NCI-H2029 treated with DMSO at 0.1 percent for 48 hours (cell line): Measurements from ENCODE around the gene LTBP2.

Source experiments
- DNase-seq: peaks from one replicate; lab custom pipeline; 2025; lab: John Stamatoyannopoulos, UW

The LTBP2 gene

DNA sequence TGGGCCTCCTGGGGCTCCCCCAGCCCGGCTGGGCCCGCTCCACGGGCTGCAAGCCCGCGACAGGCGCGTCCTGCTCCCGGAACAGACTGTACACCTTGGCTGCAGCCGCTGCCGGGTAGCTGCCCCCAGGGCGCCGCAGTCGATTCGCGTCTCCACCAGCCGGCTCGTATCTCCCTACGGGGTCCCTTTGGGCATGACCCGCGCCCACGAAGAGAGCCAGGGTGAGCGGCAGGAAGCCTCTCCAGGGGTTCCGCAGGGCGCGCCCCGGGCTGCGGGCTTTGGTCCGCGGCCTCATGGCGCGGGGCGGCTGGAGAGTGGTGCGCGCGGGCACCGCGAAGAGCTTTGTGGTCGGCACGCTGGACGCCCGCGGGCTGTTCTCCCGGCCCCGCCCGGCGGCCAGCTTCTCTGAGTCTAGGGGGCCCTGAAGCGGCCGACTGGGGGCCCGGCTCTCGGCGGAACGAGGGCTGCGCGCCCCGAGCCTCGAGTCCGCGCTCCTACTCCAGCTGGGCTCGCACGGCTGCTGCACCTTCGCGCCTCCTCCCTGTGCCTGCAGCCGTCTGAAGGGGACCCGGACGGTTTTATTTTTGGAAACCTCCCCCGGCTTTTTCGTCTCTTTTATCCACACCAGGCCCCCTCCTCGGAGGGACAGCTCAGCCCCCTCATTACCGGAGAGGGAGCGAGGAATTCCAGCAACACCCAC is at the start of gene LTBP2:
Gene LTBP2 (minus strand): TSS at position 588 of the 700 bp plus-strand sequence. CDS start 293 bp downstream, at position 295.
- DNase-seq, result no peak

DNA sequence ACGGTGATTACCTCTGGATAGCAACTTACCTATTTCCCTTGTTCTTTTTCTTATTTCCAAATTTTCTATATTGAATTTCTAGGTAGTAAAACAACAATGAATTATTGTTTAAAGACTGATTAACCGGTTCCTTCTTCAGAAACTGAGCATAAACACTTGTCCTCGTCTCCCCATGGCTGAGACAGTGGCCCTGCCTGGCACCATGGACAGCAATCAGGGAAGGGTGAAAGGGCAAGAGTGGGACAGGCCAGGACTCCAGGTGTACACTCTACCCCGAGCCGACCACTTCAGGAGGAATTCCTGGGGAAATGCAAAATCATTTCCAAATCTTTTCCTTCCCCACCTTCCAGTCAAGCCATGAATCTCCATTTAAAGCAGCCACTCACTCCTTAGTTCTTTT is 48.8 kb upstream of the LTBP2 start:
- DNase-seq, result no peak

DNA sequence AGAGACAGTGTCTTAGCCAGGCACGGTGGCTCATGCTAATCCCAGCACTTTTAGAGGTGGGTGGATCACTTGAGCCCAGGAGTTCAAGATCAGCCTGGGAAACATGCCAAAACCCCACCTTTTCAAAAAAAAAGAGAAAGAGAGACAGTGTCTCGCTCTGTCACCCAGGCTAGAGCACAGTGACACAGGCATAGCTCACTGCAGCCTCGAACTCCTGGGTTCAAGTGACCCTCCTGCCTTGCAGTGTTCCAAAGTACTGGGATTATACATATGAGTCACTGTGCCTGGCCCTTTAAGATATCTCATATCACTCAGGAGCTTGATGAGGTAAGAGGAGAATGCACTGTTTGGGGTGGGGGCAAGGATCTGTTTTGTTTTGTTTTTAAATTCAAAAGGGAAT is 48.1 kb upstream of the LTBP2 start:
- no peak for DNase-seq

DNA sequence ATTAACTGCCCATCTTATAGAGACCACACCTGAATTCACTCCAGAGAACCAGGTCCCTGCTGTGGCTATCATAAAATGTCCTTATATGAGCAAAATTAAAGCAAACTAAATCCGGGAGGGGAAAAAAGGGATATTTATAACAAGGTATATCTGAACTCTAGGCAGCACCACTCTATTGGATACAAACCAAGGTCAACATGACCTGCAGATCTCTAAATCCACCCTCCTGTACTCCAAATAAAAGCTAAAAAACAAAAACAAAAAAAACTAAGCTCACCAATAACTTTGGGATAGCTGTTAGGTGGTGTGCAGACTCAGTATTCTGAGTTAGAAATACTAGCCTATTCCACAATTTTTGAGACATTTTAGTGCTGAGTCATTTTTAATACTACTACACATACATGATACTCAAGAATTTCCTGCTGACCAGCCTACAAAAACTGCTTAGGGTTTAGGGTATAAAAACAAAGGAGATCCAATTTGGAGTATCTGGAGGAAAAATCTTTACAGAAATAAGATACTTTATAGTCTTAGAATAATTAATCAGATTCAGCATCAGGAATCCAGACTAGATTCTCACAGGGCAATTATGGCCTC is 46.6 kb upstream of the LTBP2 start:
- DNase-seq, result no peak

DNA sequence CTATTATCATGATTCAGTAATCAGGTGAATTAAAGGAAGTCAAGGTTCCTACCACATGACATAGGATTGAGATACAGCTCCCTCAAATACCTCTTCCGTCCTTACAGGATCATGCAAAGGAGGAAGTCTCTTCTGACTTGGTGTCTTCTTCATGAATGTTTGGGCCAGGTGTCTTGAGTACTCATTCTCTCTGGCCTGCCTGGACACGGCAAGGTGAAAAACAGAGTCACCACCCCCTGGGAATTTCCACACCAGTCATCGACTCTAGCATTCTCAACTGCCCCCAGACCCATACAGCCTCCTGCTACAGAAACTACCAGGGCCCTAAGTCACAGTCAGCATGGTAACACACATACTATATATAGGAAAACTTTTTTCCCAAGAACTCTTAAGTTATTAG is 44.9 kb upstream of the LTBP2 start:
- DNase-seq, result no peak

DNA sequence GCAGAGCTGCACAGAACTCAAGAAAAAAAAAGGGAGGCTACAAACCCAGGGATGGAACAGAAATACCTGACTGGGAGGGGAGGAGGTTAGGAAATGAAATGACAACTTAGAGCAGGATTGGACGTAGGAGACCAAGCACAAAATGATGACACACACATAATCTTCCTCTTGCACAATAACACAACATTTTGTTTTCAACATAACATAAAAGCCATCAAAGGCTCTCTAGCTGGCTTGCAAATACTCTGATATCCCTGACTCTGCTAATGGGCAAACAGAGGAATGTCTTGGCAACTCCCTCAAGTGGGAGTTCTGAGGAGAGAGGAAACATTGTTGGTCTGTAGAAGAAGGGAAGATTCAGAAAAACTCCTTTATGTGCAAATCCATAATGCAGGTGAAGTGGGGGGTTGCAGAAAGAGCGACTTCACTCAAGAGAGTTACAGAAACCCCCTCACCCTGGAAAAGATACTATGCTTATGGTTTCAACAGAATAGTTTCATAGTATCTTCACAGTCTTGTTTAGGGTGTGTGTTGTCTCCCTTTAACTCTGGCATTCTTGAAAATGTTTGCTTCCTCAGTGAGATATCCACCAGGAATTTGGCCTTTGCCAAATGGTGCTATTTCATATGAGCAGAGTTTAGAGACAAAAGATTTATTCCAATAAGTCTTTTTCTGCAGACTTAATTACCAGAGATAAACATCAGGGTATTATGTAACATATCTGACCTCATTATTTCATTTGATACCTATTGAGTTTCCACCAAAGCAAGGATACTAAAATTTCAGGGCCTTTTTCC is 43.8 kb upstream of the LTBP2 start:
- no peak for DNase-seq

DNA sequence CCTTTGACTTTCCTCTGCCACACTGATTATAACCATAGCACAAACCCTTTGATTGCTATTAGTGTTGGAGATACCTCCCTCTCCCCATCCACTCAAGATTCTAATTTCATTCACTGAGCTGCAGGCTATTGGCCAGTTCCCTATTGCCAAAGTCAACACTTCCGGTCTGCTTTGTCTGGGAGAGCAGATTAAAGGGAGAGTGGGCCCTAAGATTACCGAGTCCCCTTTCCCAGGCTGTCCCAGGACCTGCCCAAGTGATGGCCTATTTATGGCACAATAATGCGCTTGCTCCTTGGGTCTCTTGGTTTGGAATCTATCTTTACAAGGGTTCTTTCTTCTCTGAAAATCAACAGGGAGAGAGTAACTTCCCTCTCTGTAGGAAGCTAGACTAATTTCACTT is 42.9 kb upstream of the LTBP2 start:
- DNase-seq, result no peak

DNA sequence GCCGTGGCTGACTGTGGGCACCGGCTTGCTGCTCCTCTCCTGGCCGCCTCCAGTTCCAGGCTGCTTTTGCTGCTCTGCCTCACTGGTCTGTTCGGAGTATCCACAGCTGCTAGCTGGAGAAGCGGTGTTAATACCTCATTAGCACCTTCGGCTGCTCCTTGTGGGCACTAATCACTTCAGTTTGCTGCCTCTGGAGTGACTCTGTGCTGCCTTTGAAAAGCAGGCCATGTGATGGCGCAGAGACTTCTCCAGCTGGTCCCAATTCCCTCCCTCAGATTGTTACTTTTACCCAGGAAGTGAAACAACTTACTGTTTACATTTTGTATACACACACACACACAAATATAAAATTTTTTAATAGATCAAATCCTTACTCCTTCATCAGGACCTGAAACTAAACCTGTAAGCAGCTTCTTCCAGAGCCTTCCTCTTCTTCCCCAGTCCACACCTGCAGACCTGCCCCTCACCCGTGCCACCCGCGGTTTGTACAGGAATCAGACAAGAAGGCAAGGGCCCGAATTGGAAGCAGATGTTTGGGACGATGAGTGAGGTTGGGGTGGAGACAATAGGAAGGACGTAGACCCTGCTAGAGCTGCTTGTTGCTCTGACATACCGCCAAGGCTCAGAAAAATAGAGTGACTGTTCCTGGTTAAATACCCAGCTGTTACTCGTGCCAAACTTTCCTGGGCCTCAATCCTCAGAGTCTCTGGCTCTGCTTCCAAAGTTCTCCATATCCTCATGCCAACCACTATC is 41.5 kb upstream of the LTBP2 start:
- no peak for DNase-seq

DNA sequence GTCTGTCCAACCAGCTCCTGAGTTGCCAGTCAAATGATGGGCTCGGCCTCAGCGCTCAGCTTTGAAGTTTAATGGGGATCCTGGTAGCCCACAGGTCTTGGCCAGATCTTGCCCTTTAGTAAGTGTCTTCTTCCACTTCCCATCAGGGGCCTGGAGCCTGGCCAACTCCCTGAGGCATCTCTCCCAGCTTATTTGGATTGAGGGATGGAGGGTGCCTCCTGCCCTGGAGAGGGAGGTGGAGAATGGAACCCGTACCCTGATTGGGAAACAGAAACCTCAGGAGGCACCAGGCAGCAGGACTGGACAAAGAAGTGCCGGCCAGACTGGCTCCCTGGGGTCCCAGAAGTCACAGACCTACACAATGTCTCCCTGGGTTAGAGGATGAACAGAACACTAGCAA is 40.5 kb upstream of the LTBP2 start:
- DNase-seq, result no peak

DNA sequence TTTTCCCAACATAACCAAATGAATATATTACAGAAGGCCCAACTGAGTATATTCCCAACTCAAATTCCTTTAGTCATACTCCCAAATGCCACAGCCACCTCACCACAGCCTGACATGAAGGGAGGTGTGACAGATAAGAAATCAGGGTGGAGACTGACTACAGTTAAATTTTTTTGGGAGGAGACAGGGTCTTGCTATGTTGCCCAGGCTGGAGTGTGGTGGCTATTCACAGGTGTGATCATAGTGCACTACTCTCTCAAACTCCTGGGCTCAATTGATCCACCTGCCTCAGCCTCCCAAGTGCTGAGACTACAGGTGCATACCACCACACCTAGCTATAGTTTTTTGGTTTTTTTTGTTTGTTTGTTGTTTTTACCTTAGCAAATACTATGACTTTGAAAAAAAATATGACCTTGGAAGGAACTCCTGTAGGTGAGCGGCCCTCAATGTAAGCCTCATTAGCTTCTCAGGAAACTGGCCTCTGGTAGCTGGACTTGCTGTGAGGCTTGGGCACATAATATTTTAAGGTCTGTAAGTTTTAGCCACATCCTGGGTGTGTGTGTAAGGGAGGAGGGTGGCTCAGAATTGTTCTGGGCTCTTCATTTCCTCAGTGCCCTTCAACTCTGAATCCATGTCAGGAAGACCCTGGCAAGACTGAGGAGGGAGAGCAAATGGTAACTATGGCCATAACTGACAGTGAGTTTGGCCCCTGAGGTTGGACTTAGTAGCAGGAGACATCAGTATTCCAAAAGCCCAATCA is 39.1 kb upstream of the LTBP2 start:
- DNase-seq, result no peak

DNA sequence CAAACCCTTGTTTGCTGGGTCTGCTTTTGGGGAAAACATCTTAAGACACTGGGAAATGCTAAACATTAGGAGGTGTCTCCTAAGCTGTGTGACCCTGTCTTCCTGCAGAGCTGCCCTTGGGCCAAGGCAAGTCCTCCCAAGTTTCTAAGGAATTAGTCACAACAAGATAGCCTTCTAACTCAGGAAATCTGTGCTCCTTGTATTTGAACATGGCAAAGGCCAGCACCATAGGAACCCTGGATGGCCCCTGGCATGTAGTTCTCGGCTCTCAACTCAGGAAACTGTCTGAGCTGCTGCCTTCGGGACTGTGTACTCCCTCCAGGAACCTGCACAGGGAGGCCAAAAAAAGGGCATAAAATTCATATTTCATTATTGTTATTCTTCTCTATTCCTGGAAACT is 37.6 kb upstream of the LTBP2 start:
- DNase-seq, result no peak

DNA sequence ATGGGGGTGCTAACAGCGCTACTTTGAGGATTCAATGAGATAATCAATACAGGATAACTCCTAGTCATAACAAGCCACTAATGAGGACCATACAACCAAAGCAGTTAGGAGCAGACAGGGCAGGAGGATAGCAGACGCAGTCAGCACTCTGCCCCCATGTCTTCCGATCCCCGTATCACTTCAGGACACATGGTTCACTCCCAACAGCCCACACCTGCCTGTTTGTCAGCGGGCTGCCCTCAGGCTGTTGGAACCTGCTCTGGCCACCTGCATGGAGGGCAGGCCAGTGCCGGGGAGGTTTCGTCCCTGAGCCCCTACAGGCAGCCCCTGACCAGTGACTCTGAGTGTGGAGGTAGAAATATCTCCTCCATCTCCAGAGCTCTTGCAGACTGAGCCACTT is 37.1 kb upstream of the LTBP2 start:
- DNase-seq, result no peak

DNA sequence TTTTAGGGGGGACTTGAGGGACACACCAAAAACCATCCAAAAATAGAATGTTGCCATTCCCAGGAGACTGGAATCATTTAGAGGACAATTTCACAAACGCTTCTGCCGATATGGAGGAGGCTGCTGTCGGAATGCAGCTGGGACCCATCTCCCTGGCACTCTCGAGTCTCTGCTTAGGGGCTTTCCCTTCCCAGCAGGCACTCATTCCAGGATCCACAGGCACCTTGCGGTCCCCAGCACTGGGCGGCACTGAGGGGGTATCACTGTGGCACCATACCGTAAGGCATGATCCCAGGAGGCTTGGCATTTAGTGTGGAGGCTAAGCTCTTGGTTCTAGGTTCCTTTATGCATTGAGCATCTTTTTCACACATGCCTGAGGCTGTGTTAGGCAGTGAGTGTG is 36.6 kb upstream of the LTBP2 start:
- no peak for DNase-seq

DNA sequence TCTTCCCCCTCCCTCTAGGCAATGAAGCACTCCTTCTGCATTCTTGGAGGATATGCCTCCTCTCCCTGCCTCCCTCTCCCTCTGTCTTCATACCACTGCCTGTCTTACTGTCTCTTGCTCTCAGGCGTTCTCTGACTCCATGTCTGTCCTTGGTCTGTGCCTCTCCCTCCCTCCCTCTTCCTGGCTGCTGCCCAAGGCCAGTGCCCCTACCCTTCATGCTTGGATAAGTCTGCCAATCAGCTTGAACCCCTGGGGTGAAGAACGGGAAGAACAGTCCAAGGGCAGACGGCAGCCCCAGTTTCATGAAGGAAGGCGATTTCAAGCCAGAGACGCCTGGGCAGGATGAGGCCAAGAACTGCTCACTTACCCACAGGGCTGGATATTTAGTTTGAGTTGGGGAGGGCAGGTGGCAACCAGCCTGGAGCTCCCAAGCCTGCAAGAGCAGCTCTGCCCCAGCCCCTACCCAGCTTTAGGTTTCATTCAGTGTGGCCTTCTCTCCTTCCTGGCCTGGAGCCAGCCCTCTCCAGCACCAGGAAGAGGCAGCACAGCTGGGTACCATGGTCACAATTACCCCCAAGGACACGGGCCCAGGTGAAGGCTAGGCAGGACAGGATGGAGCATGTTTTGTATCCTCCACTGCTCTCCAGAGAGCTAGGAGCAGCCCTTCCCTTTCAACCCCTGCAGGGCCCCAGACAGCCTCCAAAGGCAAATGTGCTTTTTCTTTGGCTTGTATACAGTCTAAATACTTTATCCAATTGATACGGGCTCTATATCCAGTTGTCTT is 35.8 kb upstream of the LTBP2 start:
- peak; percentile 18 for DNase-seq

DNA sequence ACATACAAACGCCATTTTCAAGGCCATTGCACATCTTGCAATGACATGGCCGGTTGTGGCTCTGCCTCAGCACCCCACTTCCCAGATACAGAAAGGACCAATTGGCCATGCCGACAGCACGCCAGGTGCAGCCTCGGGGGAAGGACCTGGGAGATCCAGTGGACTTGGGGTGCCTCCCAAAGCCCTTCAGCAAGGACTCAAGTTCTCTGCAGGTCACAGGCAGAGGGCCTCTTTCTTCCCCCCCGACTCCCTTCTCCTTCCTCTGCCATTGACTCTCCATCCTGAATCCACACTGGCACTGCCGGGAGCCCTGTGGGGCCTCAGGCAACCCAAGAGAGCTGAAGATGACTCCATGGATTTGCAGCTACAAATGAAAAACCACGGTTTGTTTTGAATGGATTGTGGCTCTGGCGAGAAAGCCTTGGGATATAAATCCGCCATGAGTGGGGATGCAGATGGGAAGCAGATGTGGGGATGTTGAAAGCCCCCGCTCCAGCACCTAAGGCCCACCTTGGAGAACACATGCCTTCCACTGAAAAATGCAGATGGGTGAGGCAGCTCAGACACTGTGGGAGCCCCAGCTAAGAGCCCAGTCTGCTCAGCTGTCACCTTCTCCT is 35.1 kb upstream of the LTBP2 start:
- DNase-seq, result no peak

DNA sequence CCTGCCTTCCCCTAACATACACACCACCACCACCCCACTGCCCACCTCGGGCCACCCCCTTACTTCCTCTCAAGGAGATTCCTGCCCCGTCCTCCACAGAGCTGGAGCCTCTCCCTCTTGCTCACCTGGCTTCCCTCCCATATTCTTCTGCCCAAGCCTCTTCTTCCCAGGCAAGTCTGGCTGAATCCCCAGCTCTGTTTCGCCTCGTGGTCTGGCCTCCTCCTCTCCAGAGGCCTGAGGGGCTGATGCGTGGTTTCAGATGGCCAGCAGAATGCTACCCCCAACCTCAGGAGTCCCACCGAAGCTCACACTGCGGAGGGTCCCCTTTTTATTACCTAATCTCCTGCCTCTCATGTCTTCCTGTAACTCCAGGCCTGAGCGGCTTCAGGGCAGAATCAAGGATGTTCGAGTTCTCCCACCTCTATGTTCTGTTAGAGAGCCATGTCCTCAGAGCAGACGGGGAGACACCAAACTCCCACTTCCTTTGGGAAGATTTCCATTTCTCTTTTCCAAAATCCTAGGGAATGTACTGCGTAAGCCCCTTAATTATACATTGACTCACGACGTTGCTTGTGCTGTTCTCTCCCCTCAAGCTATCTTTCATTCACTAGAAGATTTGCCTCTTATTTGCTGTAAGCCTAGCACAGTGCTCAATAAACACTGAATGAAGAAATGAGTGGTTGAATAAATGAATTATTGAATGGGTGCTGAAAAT is 33.9 kb upstream of the LTBP2 start:
- DNase-seq, result no peak

DNA sequence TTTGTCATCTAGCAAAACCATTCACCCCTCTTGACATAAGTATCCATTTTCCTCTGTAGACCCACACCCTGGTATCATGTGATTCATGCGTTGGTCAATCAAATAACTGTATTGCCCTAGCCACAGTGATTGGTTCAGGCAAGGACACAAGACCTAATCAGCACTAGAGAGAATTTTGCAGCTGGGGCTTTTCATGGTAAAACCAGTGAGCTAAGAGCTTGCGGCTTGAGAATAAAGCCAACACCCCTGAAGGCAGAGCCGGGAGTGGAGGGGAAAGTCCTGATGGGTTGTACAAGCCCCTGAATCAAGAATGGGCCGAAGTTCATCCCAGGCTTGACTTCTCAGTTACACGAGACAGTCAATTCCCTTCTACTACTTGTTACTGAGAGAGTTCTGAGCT is 33.2 kb upstream of the LTBP2 start:
- no peak for DNase-seq

DNA sequence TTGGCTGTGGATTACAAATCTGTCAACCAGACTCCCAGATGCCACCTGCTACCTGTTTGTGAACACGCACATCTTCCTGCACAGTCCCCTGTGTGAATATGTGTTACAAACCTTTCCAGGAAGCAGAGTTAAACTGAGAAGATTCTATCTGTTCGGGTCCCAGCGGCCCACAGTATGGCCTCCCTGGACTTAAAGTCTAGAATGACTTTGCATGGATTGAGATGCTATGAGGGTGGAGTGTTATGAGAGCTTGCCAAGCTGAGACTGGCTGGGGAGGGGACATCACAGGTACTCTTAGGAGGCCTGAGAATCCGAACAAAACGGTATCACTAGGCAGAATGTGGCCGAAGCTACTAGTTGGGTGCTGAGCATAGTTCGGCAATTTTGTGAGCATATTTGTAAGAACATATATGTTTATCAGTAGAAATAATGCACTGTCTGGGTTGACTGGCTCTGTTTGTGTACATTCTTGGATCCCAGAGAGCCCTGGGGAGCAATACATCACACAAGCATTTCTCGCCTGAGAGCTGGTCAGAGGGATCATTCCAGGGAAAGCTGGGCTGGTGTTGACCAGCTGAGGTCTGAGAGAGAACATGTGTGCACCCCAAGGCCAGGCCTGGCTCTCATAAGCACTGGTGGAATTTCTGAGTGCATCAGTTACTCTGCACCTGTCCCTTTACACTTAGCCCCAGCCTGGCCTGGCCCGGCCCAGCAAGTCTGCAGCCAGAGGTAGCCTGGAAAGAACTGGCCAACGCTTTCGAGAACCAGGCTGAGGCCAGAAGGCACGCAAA is 29.8 kb upstream of the LTBP2 start:
- no peak for DNase-seq

DNA sequence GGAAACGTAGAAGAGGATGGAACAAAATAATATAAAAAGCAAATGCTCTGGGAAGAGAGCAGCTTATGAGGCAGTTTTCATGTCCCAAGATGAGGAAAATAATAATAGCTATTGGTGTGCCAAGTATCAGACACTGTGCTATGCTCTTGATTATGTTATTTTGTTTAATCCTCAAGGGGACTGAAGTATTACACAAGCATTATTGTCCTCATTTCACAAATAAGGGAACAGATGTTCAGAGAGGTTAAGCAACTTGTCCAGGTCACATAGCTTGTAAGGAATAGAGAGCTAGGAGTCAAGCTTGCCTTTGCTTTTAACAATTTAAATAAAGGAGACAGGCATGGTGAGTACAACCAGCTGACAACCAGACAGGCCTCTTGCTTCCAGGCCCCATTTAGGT is 26.9 kb upstream of the LTBP2 start:
- no peak for DNase-seq
